ENCODE data around the gene SPCS3.
A peak's percentile ranks its signal among the peaks of the same experiment; 100 is the strongest.
"Not testable (repeated sequence)": the region's sequence is repeated elsewhere in the genome, so short reads cannot be mapped to it uniquely, and the experiment has no call there.

SPCS3 gene

GRCh38 chr4:176306837-176307665, 12.7 kb upstream of the SPCS3 start:
- no peak for DNase-seq

- DNase-seq: no peak
Observed at GRCh38 chr4:176307666-176307930, 12.2 kb upstream of the SPCS3 start.

DNA sequence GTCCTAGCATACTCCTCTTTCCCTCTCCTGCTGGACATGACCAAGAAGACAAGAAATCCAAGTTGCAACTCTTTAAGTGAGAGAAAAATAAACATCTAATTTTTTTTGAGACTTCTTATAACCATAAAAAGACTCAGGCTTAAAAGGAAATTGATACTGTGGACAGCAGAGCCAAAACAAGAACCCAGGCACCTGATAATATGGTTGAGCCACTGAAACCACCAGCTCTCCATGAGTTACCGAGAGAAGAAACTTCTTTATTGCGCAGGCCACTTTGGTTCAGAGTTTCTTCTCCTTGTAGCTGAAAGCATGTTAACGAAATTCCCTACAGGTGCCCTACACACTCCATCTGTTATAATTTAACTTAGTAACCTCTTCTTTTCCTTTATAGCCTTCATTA, 11.3 kb upstream of the SPCS3 start:
- no peak for DNase-seq

DNA sequence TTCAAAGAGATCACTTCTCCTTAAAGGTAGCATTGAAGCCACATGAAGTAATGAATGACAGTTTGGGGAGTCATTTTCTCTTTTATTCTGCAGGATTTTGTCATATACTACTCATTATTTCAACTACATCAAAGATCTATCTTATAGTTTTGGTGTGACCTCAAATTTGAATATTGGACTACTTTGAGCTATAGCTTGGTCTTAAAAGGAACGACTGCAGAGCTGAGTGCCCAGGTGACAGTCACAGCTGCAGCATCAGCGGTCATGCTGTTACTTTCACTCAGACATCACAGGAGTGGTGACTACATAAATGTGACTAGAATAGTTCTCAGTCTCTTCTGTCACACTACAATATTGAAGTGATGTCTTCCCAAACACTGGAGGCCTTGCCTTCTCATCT, 10.7 kb upstream of the SPCS3 start:
- no peak for DNase-seq

DNA sequence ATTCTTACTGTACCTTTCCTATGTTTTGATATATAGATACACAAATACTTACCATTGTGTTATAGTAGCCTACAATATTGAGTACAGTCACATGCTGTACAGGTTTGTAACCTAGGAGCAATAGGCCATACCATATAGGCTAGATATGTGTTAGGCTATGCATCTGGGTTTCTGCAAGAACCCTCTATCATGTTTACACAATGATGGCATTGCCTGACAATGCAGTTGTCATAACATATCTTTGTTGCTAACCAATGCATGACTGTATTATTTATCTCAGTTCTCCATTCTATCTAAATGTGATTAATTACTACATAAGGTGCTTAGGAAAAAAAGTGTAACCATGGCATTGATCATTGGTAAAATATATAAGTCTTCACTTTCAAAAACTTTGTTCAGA, 10.0 kb upstream of the SPCS3 start:
- DNase-seq: no peak

GRCh38 chr4:176313596-176314336, 6.0 kb upstream of the SPCS3 start:
- no peak for DNase-seq

- no peak for DNase-seq
Observed at GRCh38 chr4:176319151-176319703, 539 bp upstream of the SPCS3 start.

DNA sequence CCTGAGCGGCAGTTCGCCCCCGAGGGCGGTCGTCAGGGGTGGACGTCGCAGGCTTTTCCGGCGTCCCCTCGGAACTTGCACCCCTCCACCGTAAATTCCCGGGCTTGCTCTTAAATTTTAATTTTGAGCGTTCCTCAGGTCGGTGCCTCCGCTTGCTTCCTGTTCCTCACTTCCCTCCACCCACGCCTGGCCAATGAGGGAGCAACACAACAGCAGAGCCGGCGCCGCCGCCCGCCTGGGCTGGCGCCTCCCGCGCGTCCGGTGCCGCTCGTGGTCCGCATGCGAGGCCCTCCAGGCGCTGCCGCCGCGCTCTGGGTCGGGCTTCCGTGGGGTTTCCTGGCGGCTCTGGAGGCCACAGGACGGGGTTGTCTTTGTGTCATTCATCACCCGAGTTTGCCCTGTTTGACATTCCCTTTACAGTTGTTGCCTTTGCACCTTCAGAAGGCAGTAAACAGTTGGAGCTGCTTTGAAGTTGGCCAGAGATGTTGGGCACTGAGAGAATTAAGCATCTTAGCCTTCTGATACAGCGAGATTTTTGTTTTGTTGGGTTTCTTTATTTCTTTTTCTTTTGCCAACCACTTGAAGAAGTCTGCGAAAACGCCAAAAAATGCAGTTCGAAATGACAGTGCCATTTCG, 692 bp downstream of the SPCS3 start:
- peak; percentile 10 for DNase-seq

DNA sequence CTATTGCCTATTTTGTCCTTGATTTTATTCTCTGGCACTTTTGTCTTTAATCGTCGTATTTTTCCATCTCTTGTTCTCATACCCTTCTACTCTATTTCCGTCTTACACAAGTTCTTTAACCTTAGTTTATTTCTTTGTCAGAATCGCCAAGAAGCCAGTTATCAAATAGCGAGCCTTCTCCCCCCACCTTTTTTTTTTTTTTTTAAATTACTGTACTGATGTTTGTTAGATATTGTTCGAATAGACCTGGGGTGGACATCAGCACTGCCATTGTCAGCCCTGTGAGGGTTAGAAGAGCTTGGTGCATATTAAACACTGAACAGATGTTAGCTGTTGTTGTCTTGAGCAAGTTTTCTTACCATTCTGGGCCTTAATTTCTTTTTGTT, 1.2 kb downstream of the SPCS3 start:
- DNase-seq: no peak

DNA sequence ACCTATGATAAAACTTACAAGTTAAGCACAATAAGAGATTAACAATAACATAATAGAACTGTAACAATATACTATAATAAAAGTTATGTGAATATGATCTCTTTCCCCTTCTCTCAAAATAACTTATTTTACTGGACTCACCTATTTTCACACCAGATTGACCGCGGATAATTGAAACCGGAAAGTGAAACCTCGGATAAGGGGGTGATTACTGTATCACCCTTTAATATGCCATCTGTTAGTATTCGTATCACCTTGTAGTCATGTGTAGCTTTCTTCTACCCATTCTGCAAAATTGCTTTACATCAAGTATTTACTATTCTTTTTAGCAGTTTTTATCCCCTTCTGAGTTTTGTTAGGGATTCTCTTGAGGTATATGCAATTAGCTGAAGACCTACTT, 1.8 kb downstream of the SPCS3 start:
- DNase-seq: no peak

- DNase-seq: no peak
Observed at GRCh38 chr4:176323511-176324160, 3.9 kb downstream of the SPCS3 start.

GRCh38 chr4:176324876-176325275, 5.1 kb downstream of the SPCS3 start:
- not testable (repeated sequence) for DNase-seq

DNA sequence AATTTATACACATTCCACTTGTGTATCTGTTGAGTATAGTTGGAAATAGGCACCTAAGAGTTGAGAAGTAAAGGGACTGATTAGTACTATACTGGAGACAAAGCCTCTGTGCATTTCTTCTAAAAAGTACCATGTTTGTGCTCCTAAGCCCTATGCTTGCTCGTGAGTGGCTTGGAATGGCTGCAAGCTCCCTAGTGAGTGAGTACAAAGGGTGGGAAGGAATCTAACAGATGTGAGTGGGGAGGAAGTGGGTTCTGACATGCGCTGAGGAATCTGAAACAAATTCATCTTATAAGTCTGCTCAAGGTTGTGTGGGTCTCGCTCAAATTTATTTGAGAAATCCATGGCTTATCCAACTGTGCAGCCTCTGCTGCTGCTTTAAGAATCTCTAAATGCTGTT, 13.3 kb downstream of the SPCS3 start:
- DNase-seq: no peak

- no peak for DNase-seq
Observed at GRCh38 chr4:176334066-176334465, 14.3 kb downstream of the SPCS3 start.

DNA sequence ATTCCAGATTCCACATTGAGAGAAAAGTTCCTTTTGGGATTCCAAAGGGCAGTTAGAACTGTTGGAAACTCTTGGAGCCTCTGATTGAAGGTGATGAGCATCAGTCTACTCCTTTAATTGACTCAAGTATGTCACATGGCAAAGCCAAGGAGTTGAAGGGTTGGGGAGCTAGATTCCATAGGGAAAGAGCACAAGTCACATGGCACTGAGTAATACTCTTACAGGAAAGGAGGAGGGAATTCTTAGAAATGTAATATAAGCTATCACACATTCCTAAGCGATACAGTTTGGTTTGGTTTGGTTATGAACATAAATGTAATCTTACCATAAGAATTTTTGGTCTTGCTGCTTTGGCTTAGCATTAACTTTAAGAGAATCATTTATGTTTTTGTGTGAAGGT, 15.7 kb downstream of the SPCS3 start:
- DNase-seq: no peak

DNA sequence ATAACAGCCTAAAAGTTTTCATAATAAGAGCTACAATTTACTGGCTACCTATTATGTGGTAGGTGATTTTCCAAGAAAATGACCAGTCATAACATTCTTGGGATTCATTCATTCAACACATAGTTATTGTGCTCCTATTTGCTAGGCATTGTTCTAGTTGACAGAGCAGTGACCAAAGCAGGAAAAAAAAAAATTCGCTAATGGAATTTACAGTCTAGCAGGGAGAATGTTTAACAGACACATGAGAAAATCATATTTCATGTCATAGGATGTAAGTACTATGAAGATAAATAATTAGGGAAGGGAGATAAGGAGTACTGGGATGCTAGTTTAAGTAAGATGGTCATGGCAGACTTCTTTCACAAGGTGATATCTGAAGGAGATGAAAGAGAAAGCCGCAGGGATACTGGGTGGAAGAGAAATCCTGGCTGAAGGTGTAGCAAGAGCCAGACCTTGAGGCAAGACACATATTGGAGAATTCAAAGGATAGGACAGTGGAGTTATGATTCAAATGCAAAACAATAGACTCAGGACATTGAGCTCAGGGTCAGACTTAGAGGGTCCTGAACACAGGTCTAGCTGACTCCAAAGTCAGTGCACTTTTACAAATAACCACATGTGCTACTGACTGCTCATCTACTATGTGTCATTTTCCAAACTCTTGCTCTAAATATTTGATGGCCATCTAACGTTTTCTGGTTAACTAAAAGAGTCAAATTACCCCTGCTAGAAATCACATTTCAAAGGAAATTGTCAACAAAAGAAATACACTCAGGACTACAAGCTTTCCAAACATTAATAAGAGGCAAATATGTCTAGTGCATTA, 20.4 kb downstream of the SPCS3 start:
- DNase-seq: no peak

GRCh38 chr4:176340871-176341685, 21.3 kb downstream of the SPCS3 start:
- no peak for DNase-seq

- no peak for DNase-seq
Observed at GRCh38 chr4:176342384-176342783, 22.6 kb downstream of the SPCS3 start.

- DNase-seq: no peak
Observed at GRCh38 chr4:176343286-176343685, 23.5 kb downstream of the SPCS3 start.

GRCh38 chr4:176345346-176345745, 25.6 kb downstream of the SPCS3 start:
- not testable (repeated sequence) for DNase-seq

- DNase-seq: not testable (repeated sequence)
Observed at GRCh38 chr4:176346836-176347235, 27.1 kb downstream of the SPCS3 start.

DNA sequence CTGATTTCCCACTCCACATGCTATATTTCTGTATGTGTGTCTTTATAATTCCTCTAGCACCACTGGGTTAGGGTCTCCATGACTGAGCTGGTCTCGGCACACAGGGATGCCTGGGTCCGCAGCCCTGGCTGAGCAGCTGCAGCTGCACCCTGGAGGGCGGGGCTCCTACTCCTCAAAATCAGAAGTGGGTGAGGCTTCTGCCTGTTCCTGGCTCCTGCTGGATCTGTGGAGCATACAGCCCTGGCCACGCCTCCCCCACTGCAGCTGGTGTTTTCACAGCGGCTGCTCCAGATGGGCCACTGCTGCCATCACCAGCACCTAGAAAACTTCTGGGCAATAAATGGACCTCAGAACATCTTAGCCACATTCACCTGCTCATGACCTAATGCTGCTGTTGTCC, 30.9 kb downstream of the SPCS3 start:
- DNase-seq: no peak
